Measurements from ENCODE around the gene ZBTB17.

ZBTB17 gene

GRCh38 chr1:15916417-15916816 lies 59.5 kb downstream of the ZBTB17 start:
- TF ChIP-seq NFIC (IDR thresholded peaks at IDR 0.05) (no peak), EGR1 (IDR thresholded peaks at IDR 0.05) (no peak), CEBPB (IDR thresholded peaks at IDR 0.05) (no peak), YY1 (IDR thresholded peaks at IDR 0.05; ENCODE audit: low read depth) (no peak), CREB1 (IDR thresholded peaks at IDR 0.05; ENCODE audit: low read depth) (no peak), TCF12 (IDR thresholded peaks at IDR 0.05; ENCODE audit: low read depth) (no peak), TEAD4 (IDR thresholded peaks at IDR 0.05) (no peak), MAX (IDR thresholded peaks at IDR 0.05) (no peak), RAD21 (IDR thresholded peaks at IDR 0.05; ENCODE audit: low read depth) (no peak), ZBTB7A (IDR thresholded peaks at IDR 0.05; ENCODE audit: low read depth) (no peak), TAF1 (IDR thresholded peaks at IDR 0.05; ENCODE audit: low read depth) (no peak), USF1 (IDR thresholded peaks at IDR 0.05) (no peak), REST (IDR thresholded peaks at IDR 0.05; ENCODE audit: low read depth) (no peak), FOXM1 (IDR thresholded peaks at IDR 0.05; ENCODE audit: borderline replicate concordance, low read depth) (no peak), EP300 (IDR thresholded peaks at IDR 0.05; ENCODE audit: borderline replicate concordance) (no peak)

- TF ChIP-seq YY1 (IDR thresholded peaks at IDR 0.05; ENCODE audit: low read depth): no peak
- TF ChIP-seq TAF1 (IDR thresholded peaks at IDR 0.05; ENCODE audit: low read depth): no peak
- no peak for TF ChIP-seq EGR1 (IDR thresholded peaks at IDR 0.05)
- TF ChIP-seq CREB1 (IDR thresholded peaks at IDR 0.05; ENCODE audit: low read depth): no peak
- no peak for TF ChIP-seq MAX (IDR thresholded peaks at IDR 0.05)
- no peak for TF ChIP-seq USF1 (IDR thresholded peaks at IDR 0.05)
- TF ChIP-seq TCF12 (IDR thresholded peaks at IDR 0.05; ENCODE audit: low read depth): no peak
- no peak for TF ChIP-seq ZBTB7A (IDR thresholded peaks at IDR 0.05; ENCODE audit: low read depth)
- no peak for TF ChIP-seq NFIC (IDR thresholded peaks at IDR 0.05)
- no peak for TF ChIP-seq EP300 (IDR thresholded peaks at IDR 0.05; ENCODE audit: borderline replicate concordance)
- no peak for TF ChIP-seq TEAD4 (IDR thresholded peaks at IDR 0.05)
- TF ChIP-seq FOXM1 (IDR thresholded peaks at IDR 0.05; ENCODE audit: borderline replicate concordance, low read depth): no peak
- TF ChIP-seq CEBPB (IDR thresholded peaks at IDR 0.05): no peak
- no peak for TF ChIP-seq RAD21 (IDR thresholded peaks at IDR 0.05; ENCODE audit: low read depth)
- TF ChIP-seq REST (IDR thresholded peaks at IDR 0.05; ENCODE audit: low read depth): no peak
Measured at GRCh38 chr1:15915991-15916390, 59.9 kb downstream of the ZBTB17 start.

GRCh38 chr1:15911927-15912326 lies 64.0 kb downstream of the ZBTB17 start:
- 0 out of 2 replicates have a peak, but pooled peaks have one; percentile 18 for TF ChIP-seq MAX (IDR thresholded peaks at IDR 0.05)
- no peak for TF ChIP-seq EGR1 (IDR thresholded peaks at IDR 0.05)

- TF ChIP-seq ZBTB7A (IDR thresholded peaks at IDR 0.05; ENCODE audit: low read depth): no peak
Measured at GRCh38 chr1:15911141-15911540, 64.8 kb downstream of the ZBTB17 start.

- TF ChIP-seq NFIC (IDR thresholded peaks at IDR 0.05) (no peak), CEBPB (IDR thresholded peaks at IDR 0.05) (no peak), USF1 (IDR thresholded peaks at IDR 0.05) (no peak)
Measured at GRCh38 chr1:15908597-15908996, 67.3 kb downstream of the ZBTB17 start.

GRCh38 chr1:15902882-15903281 lies 73.0 kb downstream of the ZBTB17 start:
- TF ChIP-seq EP300 (IDR thresholded peaks at IDR 0.05; ENCODE audit: borderline replicate concordance): no peak
- no peak for TF ChIP-seq RAD21 (IDR thresholded peaks at IDR 0.05; ENCODE audit: low read depth)

All from Ishikawa (cell line).